NCI-H446 treated with DMSO at 0.1 percent for 48 hours (cell line): ENCODE measurements around the gene NHLRC3.
"Not testable (repeated sequence)": the region's sequence is repeated elsewhere in the genome, so short reads cannot be mapped to it uniquely, and the experiment has no call there.

Experiments
- DNase-seq: peaks from one replicate; lab custom pipeline; 2025; lab: John Stamatoyannopoulos, UW

Gene NHLRC3

DNA sequence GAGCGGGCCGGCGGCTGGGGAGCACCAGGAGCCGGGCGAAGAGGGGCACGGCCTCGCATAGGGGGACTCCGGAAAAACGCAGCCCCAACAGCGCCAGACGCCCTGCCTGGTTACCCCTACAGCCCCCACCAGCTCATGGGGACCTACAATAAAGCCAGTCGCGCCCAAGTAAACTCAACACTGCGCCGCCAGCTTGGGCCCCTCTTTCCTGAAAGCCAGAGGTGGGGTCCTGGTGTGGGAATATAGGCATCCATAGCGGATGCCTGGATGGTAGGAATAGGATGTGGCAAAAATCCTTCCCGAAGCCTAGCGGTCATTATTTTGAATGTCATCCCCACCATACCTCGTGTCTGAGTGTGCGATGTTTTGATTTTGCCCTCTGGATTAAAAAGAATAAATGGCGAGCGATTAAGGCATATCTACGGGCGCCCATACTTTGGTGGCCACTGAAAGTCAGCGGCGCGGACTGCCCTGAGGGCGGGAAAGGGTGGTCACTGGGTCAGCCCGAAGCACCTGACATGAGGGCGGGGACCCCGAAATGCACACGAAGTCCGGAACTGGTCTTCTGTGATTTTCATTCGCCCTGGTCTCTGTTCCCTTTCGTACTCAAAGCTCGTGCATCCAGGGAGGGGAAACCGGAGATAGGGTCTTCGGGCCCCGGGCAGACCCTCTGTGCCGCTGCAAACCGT is at the start of gene NHLRC3, which contains the start of gene PROSER1:
NHLRC3 (plus strand) TSS at position 577 of the 689 bp plus-strand sequence. CDS start 184 bp downstream, outside the sequence.
PROSER1 (minus strand) TSS at position 210 of the 689 bp plus-strand sequence. CDS start 847 bp downstream, outside the sequence.
- peak; percentile 91 for DNase-seq

GRCh38 chr13:38990693-38991092 is 47.6 kb upstream of the NHLRC3 start, which contains the start of gene STOML3:
STOML3 (minus strand) TSS chr13:38990831; CDS start chr13:38990721, 110 bp downstream.
- no peak for DNase-seq

DNA sequence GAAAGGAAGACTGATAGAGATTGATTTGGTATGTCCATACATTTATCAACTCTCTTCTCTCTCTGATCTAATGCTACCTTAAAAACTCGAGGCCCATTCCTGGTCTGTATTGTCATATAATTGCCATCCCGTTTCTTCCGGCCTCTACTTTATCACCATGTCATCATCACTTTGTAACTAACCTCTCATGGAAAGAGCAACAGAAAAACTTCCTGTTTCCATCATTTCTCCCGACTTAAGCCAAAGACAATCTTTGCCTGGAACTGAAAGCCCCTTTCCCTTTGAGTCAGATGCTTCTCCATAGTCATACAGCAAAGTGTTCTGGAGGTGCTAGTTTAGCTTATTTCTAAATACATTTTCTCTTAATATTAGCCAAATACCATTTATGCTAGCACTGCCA is 44.9 kb upstream of the NHLRC3 start:
- DNase-seq = no peak

DNA sequence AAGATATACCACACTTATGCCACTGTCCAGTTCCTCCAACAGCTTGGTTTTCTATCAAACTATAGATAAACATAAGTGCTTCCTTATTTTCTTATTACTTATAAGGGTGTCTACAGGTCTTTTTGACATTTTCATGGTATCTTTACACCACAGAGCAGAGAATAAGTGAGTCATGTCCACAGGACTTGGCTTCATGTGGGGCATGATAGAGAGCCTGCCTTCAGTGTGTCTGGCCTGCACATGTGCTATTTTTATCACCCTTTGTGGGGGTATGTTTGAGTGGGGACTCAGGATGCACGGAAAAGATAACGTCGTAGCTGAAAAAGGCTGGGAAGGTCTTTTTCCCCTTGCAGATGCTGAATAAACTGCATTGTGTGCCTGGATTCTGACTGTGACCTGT is 39.5 kb upstream of the NHLRC3 start:
- no peak for DNase-seq

GRCh38 chr13:39006371-39007111 is 31.7 kb upstream of the NHLRC3 start:
- DNase-seq = not testable (repeated sequence)

GRCh38 chr13:39012608-39013007 is 25.6 kb upstream of the NHLRC3 start:
- no peak for DNase-seq

GRCh38 chr13:39013462-39013861 is 24.8 kb upstream of the NHLRC3 start:
- no peak for DNase-seq

DNA sequence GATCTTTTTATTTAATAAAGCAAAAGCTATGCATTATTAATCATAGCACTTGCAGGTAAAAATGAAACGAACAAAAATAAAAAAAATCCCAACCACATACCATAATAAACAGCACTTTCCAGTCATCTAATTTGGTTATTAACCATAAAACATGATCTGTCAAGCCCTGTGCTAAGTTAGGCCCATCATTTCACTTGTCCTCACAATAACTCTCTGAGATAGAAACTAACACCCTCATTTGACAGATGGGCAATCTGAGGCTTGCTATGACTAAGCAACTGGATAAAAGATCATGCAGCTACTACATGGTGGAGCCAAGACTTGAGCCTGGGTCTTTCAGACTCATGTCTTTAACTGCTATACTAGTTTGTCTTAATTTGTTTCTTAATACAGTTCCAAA is 22.2 kb upstream of the NHLRC3 start:
- DNase-seq = no peak

GRCh38 chr13:39016787-39017186 is 21.5 kb upstream of the NHLRC3 start:
- DNase-seq = peak; percentile 15

- DNase-seq = no peak
Measured at GRCh38 chr13:39020853-39021462, 17.3 kb upstream of the NHLRC3 start.

GRCh38 chr13:39023316-39023715 is 14.9 kb upstream of the NHLRC3 start:
- no peak for DNase-seq

DNA sequence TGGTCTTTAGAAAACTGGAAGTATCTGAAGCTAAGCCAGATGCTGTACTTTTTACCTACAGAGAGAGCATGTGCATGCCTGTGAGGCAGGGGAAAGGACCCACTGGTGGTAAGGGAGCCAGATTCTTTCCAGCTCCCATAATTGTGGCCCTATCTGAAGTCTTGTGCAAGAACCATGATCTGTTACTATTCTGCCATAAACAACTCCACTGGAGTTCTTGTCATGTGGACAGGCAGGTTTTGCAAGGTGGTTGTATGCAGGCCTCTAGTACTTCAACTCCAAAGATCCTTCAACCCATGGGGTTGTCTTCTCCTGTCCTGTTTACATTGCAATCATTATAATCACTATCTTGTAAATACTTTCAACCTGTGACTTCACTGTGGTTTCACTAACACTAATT is 14.5 kb upstream of the NHLRC3 start:
- DNase-seq = no peak

- no peak for DNase-seq
Measured at GRCh38 chr13:39025433-39025839, 12.8 kb upstream of the NHLRC3 start.

DNA sequence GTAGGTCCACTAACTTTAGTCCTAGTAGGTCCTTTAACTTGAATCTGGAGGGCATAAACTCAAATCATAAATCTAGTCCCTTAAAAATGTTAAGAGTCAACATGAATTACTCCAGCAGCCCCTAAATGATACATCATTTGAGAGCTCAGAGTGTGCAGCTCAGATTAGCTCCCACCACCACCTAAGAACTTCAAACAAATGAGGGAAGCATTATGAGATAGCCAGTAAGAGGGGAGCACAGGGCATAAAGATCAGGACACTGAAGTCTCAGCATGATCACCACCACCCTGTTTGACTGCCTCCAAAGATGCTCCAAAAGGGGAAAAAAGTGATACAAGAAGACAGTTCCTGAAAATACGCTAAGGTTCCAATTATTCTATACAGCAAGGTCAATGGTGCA is 6.1 kb upstream of the NHLRC3 start:
- no peak for DNase-seq

GRCh38 chr13:39034085-39034484 is 4.2 kb upstream of the NHLRC3 start:
- no peak for DNase-seq

DNA sequence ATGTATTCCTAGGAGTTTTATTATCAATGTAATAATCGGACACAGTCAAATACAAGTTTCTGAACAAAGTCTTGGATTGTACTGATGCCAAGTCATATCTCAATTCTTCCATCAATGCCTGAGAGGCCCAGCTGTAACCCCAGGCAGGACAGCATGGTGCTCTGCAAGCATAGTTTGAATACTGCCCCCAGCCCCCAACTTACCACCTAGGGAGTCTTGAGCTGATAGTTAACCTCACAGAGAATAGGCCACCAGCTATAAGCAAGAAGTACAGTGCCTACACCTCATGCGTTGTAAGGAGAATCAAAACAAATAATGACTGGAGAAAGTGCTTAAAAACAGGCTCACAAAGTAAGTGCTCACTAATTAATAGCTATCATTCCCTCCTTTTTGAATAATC is 3.1 kb upstream of the NHLRC3 start:
- no peak for DNase-seq

- DNase-seq = no peak
Measured at GRCh38 chr13:39035799-39036198, 2.5 kb upstream of the NHLRC3 start.

- DNase-seq = no peak
Measured at GRCh38 chr13:39036212-39036611, 2.0 kb upstream of the NHLRC3 start.

- DNase-seq = no peak
Measured at GRCh38 chr13:39037410-39037879, 811 bp upstream of the NHLRC3 start.

DNA sequence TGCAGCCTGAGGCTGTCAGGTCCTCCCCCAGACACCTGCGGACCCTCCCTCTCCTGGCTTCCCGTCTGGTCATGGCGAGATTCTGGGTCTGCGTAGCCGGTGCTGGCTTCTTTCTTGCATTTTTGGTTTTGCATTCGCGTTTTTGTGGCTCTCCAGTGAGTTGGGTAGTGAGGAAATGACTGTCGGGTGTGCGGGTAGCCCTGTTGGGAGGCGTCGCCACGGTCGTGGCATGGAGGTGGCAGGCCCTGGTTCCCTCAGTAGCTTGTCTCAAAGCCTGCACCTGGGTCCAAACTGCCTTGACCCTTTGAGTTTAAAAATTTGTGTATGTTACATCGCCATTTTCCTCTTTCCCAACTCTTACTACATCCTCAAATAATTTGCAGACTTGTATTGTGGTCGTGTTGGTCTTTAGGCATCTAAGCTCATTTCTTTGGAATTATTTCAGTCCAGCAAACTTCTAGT is 344 bp downstream of the NHLRC3 start:
- DNase-seq = no peak

DNA sequence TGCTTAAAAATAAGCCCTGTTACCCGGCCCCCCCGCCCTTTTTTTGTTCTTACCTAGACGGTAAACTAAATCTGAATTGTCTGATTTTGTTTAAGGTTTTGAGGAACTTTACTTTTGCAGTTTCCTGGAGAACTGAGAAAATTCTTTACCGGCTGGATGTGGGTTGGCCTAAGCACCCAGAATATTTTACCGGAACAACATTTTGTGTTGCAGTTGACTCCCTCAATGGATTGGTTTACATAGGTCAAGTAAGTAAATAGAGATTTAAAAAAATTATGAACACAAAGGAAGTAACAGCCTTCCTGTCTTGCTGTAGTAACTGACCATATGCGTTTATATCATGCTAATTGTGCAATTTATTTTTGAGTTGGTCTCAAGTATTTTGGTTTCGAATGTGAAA is 785 bp downstream of the NHLRC3 start:
- DNase-seq = no peak

GRCh38 chr13:39040206-39040605 is 1.9 kb downstream of the NHLRC3 start:
- no peak for DNase-seq

DNA sequence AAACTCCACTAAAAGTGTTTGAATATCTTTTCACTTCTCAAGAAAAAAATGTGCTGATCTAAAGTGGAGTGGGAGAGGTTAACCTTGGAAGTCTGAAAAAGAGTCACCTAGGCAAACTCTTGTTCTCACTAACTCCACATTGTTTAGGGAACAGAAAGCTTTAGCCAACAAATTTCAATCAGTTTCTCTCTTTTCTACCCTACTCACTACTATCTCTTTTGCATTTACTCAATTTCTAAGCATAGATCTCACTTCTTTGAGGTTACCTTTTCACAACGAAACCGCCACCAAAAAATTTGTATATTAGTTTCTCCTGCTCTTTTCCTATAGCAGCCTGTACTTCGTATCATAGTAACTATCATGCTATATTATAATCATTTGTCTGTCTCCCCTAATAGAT is 6.3 kb downstream of the NHLRC3 start:
- no peak for DNase-seq
